Ectodermal cell (in vitro differentiated cells): ENCODE measurements around the gene PODXL.

ENCODE experiments used
- H3K27ac ChIP-seq: 2 replicates; pipeline ENCODE4 v1.7.0; 2013; ENCODE audit warnings: mild to moderate bottlenecking, low read depth, low read length; ENCODE audit not compliant: insufficient read depth, poor library complexity, severe bottlenecking
- H3K27me3 ChIP-seq: 2 replicates; pipeline ENCODE4 v1.7.0; 2013; ENCODE audit warnings: mild to moderate bottlenecking, low read length; ENCODE audit not compliant: insufficient read depth, control insufficient read depth, poor library complexity, severe bottlenecking
- H3K36me3 ChIP-seq: one replicate; pipeline ENCODE4 v1.7.0; 2013; ENCODE audit warnings: low read length; ENCODE audit not compliant: control insufficient read depth, insufficient read depth
- H3K4me1 ChIP-seq: one replicate; pipeline ENCODE4 v1.7.0; 2013; ENCODE audit warnings: low read length; ENCODE audit not compliant: control insufficient read depth, insufficient read depth
- H3K4me3 ChIP-seq: 2 replicates; pipeline ENCODE4 v1.7.0; 2013; ENCODE audit warnings: low read depth, low read length, control low read depth; ENCODE audit not compliant: insufficient read depth
- H3K9me3 ChIP-seq: 2 replicates; pipeline ENCODE4 v1.7.0; 2013; ENCODE audit warnings: mild to moderate bottlenecking, low read length, moderate library complexity; ENCODE audit not compliant: control insufficient read depth
- WGBS, 2 experiments: methylation state at CpG; one replicate each; pipeline ENCODE4 v1.1.7; 2013; ENCODE audit warnings: missing lambda C conversion rate in 2 of 2; 5-methylcytosine and 5-hydroxymethylcytosine counted together

The PODXL gene

DNA sequence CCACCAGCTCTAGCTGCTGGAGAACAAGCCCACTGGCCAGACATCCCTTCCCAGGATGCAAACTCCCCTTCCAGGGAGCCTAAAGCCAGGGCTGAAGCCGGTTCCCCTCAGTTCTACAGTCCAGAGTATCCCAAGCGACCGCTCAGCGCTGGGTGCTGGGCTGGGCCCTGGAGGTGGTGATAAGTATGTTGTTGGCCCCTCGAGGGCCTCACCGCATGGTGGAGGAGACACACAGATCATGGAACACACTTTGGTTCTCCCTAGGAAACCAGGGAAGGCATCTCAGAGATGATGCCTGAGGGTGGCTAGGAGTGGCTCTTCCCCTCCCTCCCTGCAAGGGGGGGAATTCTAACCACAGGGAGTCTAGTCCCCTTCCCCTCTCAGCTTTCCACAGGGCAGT is 4.4 kb downstream of the PODXL start:
- 75 to 81% methylated on average over 6 of the region's 6 CpGs for WGBS, 2 experiments
- H3K4me3 ChIP-seq: no peak overlapping the region

DNA sequence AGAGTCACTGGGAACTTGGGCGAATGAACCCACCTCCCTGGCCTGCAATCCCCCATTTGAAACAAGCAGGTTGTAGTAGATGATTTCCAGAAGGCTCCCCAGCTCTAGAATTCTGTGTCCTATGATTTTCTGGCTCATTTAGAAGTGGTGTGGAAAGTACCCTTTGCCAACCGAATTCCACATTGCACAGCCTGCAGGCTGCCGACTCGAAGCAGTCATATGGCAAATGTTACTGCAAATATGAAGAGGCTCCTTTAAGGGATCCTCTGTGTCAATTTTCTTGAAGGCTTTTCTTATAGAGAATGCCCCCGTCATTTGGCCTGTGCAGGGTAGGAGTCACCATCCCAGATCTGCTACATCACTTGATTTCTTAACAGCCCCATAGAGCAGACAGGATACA is 5.6 kb downstream of the PODXL start:
- H3K4me3 ChIP-seq: no peak overlapping the region
- H3K4me1 ChIP-seq: peaks cover 19% of the 10 kb centered on the region
- WGBS, 2 experiments: 93% methylated on average over 5 of the region's 5 CpGs
- no peak overlapping the region for H3K27ac ChIP-seq
- H3K27me3 ChIP-seq: peaks cover 13% of the 10 kb centered on the region
- H3K36me3 ChIP-seq: peaks cover 4% of the 10 kb centered on the region
- H3K9me3 ChIP-seq: no peaks in the 10 kb centered on the region

More for the DNA sequence above, 4.4 kb downstream of the PODXL start:
- H3K27ac ChIP-seq: no peak overlapping the region
- H3K36me3 ChIP-seq: peaks cover 4% of the 10 kb centered on the region
- peaks cover 14% of the 10 kb centered on the region for H3K4me1 ChIP-seq
- H3K9me3 ChIP-seq: no peaks in the 10 kb centered on the region
- peaks cover 15% of the 10 kb centered on the region for H3K27me3 ChIP-seq

DNA sequence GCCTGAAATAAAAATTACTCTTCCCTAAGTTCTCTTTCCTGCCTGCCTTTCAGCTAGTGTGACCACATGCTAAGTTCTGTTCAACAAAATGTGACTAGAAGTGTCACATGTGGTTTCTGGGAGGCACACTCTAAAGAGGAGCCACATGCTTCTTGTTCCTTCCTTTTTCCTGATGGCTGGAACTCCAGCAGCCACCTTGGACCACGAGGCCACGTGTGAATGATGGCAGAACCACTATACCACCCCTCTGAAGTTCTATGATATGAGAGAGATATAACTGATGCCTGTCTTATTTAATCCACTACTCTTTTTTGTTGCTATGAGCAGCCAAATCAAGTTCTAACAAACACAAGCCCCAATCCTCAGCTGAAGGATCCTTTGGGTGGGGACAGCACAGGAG is 8.1 kb downstream of the PODXL start:
- peaks cover 16% of the 10 kb centered on the region for H3K4me1 ChIP-seq
- WGBS, 2 experiments: 80 to 81% methylated on average over 1 to 2 of the region's 2 CpGs
- H3K36me3 ChIP-seq: peaks cover 4% of the 10 kb centered on the region
- no peaks in the 10 kb centered on the region for H3K27me3 ChIP-seq
- H3K4me3 ChIP-seq: no peak overlapping the region
- H3K27ac ChIP-seq: no peak overlapping the region
- H3K9me3 ChIP-seq: no peaks in the 10 kb centered on the region

DNA sequence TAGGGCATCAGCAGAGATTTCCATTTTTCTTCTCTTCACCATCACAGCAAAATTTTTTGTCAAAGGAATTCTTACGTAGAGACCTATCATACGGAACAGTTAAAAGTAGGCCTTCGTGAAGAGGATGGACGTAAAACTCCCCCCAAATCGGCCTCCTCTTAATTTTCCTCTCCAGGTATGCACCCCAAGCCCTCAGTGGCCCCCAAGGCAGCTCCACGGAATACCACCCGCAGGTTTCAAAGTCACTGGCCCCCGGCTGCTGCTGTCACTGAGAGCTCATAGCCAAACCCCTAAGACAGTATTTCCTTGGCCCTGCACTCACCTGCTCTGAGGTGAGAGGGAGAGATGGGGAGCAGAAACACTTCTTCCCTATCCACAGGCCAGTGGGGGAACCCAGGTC is 8.8 kb downstream of the PODXL start:
- 83 to 84% methylated on average over 8 of the region's 8 CpGs for WGBS, 2 experiments
- Histone ChIP-seq H3K27ac (no peak overlapping the region), H3K4me1 (peaks cover 16% of the 10 kb centered on the region), H3K36me3 (peaks cover 4% of the 10 kb centered on the region), H3K9me3 (no peaks in the 10 kb centered on the region), H3K27me3 (no peaks in the 10 kb centered on the region), H3K4me3 (no peak overlapping the region)

- peaks cover 4% of the 10 kb centered on the region for H3K36me3 ChIP-seq
- no peak overlapping the region for H3K27ac ChIP-seq
- WGBS, 2 experiments: 66 to 67% methylated on average over 12 of the region's 12 CpGs
- no peaks in the 10 kb centered on the region for H3K9me3 ChIP-seq
- no peak overlapping the region for H3K4me3 ChIP-seq
- peaks cover 16% of the 10 kb centered on the region for H3K4me1 ChIP-seq
- H3K27me3 ChIP-seq: no peaks in the 10 kb centered on the region
Observed at GRCh38 chr7:131546583-131547141, 9.8 kb downstream of the PODXL start.

DNA sequence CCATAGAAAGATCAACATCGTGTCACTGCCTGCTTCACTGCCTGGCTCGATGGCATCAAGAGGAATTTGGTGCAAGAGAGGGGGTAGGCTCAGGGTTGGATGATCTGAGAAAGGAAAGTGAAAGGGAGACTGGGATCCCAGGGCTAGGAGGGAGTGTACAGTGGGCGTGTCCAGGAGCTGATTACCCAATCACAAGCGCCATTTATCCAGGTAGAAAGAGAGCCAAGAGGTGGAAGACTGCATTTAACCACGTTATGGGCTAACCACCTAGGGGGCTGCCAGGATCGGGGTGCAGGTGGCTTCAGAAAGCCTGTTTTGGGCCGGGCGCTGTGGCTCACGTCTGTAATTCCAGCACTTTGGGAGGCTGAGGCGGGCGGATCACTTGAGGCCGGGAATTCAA is 10.3 kb downstream of the PODXL start:
- Histone ChIP-seq H3K4me3 (no peak overlapping the region), H3K36me3 (peaks cover 4% of the 10 kb centered on the region), H3K27ac (no peak overlapping the region), H3K27me3 (no peaks in the 10 kb centered on the region), H3K4me1 (peaks cover 12% of the 10 kb centered on the region), H3K9me3 (no peaks in the 10 kb centered on the region)
- 85 to 87% methylated on average over 12 of the region's 12 CpGs for WGBS, 2 experiments

- Histone ChIP-seq H3K27me3 (no peaks in the 10 kb centered on the region), H3K27ac (no peak overlapping the region), H3K4me3 (no peak overlapping the region), H3K4me1 (peaks cover 16% of the 10 kb centered on the region), H3K36me3 (peaks cover 3% of the 10 kb centered on the region), H3K9me3 (no peaks in the 10 kb centered on the region)
- WGBS, 2 experiments: 80 to 83% methylated on average over 16 of the region's 16 CpGs
Observed at GRCh38 chr7:131544449-131545301, 11.8 kb downstream of the PODXL start.

DNA sequence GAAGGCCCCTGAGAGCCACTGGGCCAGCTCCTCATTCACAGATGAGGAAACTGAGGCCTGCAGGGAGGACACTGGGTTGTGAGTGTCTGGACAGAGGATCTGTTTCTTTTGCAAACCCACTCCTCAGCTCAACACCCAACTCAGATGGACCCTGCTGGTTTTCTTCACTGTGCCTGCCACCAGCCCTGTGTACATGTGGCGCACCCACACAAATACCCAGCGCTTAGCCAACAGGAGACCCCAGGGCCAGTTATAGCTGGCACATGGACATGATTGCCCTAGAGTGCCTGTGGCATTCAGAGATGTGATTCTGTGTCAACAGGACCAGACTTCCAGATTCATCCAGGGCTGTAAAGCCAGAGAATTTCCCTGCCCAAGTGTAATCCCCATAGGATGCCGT is 12.4 kb downstream of the PODXL start:
- Histone ChIP-seq H3K9me3 (no peaks in the 10 kb centered on the region), H3K36me3 (no peaks in the 10 kb centered on the region), H3K27me3 (no peaks in the 10 kb centered on the region), H3K27ac (no peak overlapping the region), H3K4me3 (no peak overlapping the region), H3K4me1 (peaks cover 19% of the 10 kb centered on the region)
- 95 to 98% methylated on average over 3 of the region's 3 CpGs for WGBS, 2 experiments

GRCh38 chr7:131543298-131543697 is 13.1 kb downstream of the PODXL start:
- Histone ChIP-seq H3K27me3 (no peaks in the 10 kb centered on the region), H3K4me3 (no peak overlapping the region), H3K9me3 (no peaks in the 10 kb centered on the region), H3K4me1 (peaks cover 26% of the 10 kb centered on the region), H3K36me3 (no peaks in the 10 kb centered on the region), H3K27ac (no peak overlapping the region)
- 89 to 91% methylated on average over 5 of the region's 5 CpGs for whole genome bisulfite sequencing, 2 experiments

DNA sequence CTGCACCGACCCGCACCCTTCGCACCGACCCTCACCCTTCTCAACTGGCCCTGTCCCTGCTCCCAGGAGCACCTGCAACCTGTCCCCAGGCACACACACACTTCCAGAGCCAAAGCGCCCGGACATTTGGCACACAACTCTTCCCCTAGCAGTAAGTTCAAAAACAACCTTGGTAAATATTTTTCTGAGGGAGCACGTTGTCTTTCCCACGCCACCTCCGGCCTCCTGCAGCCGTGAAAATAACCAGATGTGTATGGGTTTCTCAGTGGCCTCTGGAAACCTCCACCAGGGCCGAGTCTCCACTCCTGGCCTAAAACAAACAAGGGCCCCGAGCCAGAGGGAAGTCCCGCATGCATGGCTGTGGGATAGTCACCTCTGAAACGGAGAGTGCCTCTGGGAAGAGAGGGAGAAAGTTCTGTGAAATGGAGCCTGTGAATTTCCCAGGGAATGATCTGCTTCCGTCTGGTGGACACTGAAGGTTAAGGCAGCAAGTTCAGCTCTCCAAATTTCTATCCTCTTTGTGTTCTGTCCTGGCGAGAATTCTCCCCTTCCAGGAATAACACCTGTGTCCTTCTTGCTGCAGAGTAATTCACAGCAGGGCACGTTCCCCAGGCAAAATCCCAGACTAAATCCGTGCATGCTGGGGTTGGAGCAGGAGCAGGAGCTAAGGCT is 15.8 kb downstream of the PODXL start:
- H3K36me3 ChIP-seq: no peaks in the 10 kb centered on the region
- peaks cover 23% of the 10 kb centered on the region for H3K4me1 ChIP-seq
- no peaks in the 10 kb centered on the region for H3K27me3 ChIP-seq
- no peak overlapping the region for H3K4me3 ChIP-seq
- WGBS, 2 experiments: 75 to 77% methylated on average over 18 of the region's 18 CpGs
- no peak overlapping the region for H3K27ac ChIP-seq
- no peaks in the 10 kb centered on the region for H3K9me3 ChIP-seq
